ENCODE data around the gene GLOD4. TPM values are rescaled to one million over a fixed set of nuclear protein-coding genes. Genes with fewer than 3 reads are reported as not detected.

GLOD4 gene
- total RNA-seq, 1 donor from 2014 or later = 61.8 TPM

DNA sequence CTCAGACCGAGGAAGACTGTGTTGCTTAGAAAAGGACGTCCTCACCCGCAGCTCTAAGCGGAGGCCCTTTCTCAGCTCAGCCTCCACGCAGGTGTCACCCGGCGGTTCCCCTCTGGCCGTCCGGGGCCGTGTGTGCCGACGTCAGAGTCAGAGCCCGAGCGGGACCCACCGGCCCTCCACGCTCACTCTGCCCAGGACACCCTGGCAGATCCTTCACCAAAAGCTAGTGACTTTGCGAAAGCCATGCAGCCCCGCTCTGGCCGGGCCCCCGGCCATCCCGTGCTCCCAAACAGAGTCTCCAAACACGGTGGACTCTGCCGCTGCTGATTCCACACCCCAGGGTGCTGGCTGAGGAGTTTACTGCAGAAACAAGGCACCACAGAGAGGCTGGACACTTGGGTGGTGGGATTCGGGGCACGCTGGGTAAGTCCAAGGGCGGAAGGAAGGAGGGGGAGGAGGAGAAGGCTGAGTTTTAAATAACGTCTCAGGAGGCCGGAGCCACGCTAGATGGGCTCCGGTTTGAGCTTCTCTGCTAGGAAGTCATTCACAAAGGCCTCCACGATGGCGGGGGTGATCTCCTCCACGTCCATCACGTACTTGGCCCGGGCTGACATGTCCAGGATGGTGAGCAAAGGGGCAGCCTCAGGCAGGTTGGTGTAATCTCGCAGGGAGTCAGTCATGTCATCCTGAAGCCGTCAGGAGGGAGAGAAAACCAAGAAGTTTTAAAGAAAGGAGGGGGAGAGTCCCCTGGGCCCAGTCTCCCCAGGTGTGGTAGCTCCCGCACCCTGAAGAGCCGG is 18.6 kb upstream of the GLOD4 start:
- H3K36me3 ChIP-seq (ENCODE audit: insufficient read depth, low read length) = peaks cover 9% of the 10 kb centered on the region
- no peaks in the 10 kb centered on the region for H3K27me3 Mint-ChIP-seq (ENCODE audit: low read depth, unreplicated experiment)
- H3K36me3 Mint-ChIP-seq (ENCODE audit: low read depth, unreplicated experiment) = peaks cover 30% of the 10 kb centered on the region
- no peaks in the 10 kb centered on the region for H3K9me3 ChIP-seq (ENCODE audit: insufficient read depth, low read depth, low read length)
- H3K27me3 ChIP-seq (ENCODE audit: insufficient read depth, low read length) = no peaks in the 10 kb centered on the region
- H3K4me2 ChIP-seq (ENCODE audit: low read length) = no peak overlapping the region
- H3K79me2 ChIP-seq (ENCODE audit: insufficient read depth, low read length) = no peaks in the 10 kb centered on the region
- FAIRE-seq (no peak), DNase-seq (ENCODE audit: low read depth) (no peak)
- peaks cover 18% of the 10 kb centered on the region for H4K20me1 ChIP-seq (ENCODE audit: insufficient read depth, low read length)
- H3K4me3 Mint-ChIP-seq (ENCODE audit: unreplicated experiment) = no peak overlapping the region
- no peaks in the 10 kb centered on the region for H3K4me1 ChIP-seq (ENCODE audit: insufficient read depth, low read length)
- H2AFZ ChIP-seq (ENCODE audit: low read depth, low read length) = no peak overlapping the region
- H3K27ac Mint-ChIP-seq (ENCODE audit: unreplicated experiment) = no peak overlapping the region
- TF ChIP-seq EZH2 (IDR thresholded peaks at IDR 0.05; ENCODE audit: insufficient read depth, low read length) = no peak
- TF ChIP-seq, protein P1, sequence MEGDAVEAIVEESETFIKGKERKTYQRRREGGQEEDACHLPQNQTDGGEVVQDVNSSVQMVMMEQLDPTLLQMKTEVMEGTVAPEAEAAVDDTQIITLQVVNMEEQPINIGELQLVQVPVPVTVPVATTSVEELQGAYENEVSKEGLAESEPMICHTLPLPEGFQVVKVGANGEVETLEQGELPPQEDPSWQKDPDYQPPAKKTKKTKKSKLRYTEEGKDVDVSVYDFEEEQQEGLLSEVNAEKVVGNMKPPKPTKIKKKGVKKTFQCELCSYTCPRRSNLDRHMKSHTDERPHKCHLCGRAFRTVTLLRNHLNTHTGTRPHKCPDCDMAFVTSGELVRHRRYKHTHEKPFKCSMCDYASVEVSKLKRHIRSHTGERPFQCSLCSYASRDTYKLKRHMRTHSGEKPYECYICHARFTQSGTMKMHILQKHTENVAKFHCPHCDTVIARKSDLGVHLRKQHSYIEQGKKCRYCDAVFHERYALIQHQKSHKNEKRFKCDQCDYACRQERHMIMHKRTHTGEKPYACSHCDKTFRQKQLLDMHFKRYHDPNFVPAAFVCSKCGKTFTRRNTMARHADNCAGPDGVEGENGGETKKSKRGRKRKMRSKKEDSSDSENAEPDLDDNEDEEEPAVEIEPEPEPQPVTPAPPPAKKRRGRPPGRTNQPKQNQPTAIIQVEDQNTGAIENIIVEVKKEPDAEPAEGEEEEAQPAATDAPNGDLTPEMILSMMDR (IDR thresholded peaks at IDR 0.05; ENCODE audit: insufficient read depth, low read depth, low read length) = no peak
- H3K27ac ChIP-seq (ENCODE audit: low read depth, low read length) = no peak overlapping the region
- H3K9ac ChIP-seq (ENCODE audit: low read length) = no peak overlapping the region
- H3K4me1 Mint-ChIP-seq (ENCODE audit: low read depth, unreplicated experiment) = peaks cover 5% of the 10 kb centered on the region
- H3K9me3 Mint-ChIP-seq (ENCODE audit: unreplicated experiment) = no peaks in the 10 kb centered on the region
- no peak overlapping the region for H3K4me3 ChIP-seq (ENCODE audit: insufficient read depth, low read depth, low read length)

DNA sequence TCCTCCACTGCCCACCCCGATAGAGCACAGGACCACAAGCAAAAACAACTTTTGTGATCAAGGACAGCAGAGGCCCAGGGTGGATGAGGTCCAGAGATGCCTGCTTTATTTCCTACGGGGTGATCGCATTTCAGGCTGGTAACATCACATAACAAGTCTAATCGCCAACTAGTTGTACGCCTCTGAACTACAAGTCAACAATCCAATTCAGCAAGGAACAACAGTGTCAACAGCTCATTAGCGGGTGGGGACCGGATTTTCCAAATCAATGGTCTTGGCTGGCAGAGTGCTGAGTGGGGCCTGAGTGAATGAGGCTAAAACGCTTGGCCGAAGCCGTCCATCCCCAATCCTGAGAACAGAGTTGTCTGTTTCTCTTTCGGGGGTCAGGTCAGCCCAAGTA is 17.2 kb upstream of the GLOD4 start:
- peaks cover 9% of the 10 kb centered on the region for H3K36me3 ChIP-seq (ENCODE audit: insufficient read depth, low read length)
- H3K4me2 ChIP-seq (ENCODE audit: low read length) = no peak overlapping the region
- peaks cover 5% of the 10 kb centered on the region for H3K4me1 Mint-ChIP-seq (ENCODE audit: low read depth, unreplicated experiment)
- H3K79me2 ChIP-seq (ENCODE audit: insufficient read depth, low read length) = no peaks in the 10 kb centered on the region
- no peak overlapping the region for H3K27ac Mint-ChIP-seq (ENCODE audit: unreplicated experiment)
- no peaks in the 10 kb centered on the region for H3K27me3 Mint-ChIP-seq (ENCODE audit: low read depth, unreplicated experiment)
- FAIRE-seq (no peak), DNase-seq (ENCODE audit: low read depth) (no peak)
- no peak overlapping the region for H3K4me3 Mint-ChIP-seq (ENCODE audit: unreplicated experiment)
- peaks cover 10% of the 10 kb centered on the region for H3K4me1 ChIP-seq (ENCODE audit: insufficient read depth, low read length)
- H4K20me1 ChIP-seq (ENCODE audit: insufficient read depth, low read length) = peaks cover 14% of the 10 kb centered on the region
- no peaks in the 10 kb centered on the region for H3K9me3 ChIP-seq (ENCODE audit: insufficient read depth, low read depth, low read length)
- no peak overlapping the region for H3K9ac ChIP-seq (ENCODE audit: low read length)
- no peaks in the 10 kb centered on the region for H3K9me3 Mint-ChIP-seq (ENCODE audit: unreplicated experiment)
- no peak overlapping the region for H3K27ac ChIP-seq (ENCODE audit: low read depth, low read length)
- TF ChIP-seq, protein P1 (IDR thresholded peaks at IDR 0.05; ENCODE audit: insufficient read depth, low read depth, low read length) = no peak
- no peak for TF ChIP-seq EZH2 (IDR thresholded peaks at IDR 0.05; ENCODE audit: insufficient read depth, low read length)
- H3K4me3 ChIP-seq (ENCODE audit: insufficient read depth, low read depth, low read length) = no peak overlapping the region
- peaks cover 33% of the 10 kb centered on the region for H3K36me3 Mint-ChIP-seq (ENCODE audit: low read depth, unreplicated experiment)
- no peaks in the 10 kb centered on the region for H3K27me3 ChIP-seq (ENCODE audit: insufficient read depth, low read length)
- H2AFZ ChIP-seq (ENCODE audit: low read depth, low read length) = no peak overlapping the region

DNA sequence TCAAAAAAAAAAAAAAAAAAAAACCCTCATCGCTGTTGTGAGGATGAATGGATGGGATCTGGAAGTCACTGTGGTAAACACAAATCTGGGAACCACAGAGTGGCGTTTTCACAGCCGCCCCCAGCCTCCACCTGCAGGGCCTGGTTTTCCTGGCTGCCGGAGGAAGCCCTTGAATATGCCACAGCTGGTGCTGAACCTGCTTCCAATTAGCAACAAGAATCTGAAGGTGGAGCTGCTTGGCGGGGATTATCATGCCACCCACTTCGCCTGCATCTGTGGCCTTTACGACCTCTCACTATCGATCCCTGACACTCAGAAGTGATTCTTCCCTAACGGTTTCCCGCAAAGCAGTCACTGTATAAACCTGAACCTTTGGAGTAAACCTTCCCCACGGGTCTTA is 16.2 kb upstream of the GLOD4 start:
- H3K4me3 ChIP-seq (ENCODE audit: insufficient read depth, low read depth, low read length) = no peak overlapping the region
- Mint-ChIP-seq H3K27me3 (ENCODE audit: low read depth, unreplicated experiment) (no peaks in the 10 kb centered on the region), H3K9me3 (ENCODE audit: unreplicated experiment) (no peaks in the 10 kb centered on the region), H3K4me1 (ENCODE audit: low read depth, unreplicated experiment) (peaks cover 10% of the 10 kb centered on the region), H3K4me3 (ENCODE audit: unreplicated experiment) (no peak overlapping the region), H3K27ac (ENCODE audit: unreplicated experiment) (no peak overlapping the region), H3K36me3 (ENCODE audit: low read depth, unreplicated experiment) (peaks cover 30% of the 10 kb centered on the region)
- DNase-seq (ENCODE audit: low read depth) = no peak
- no peaks in the 10 kb centered on the region for H3K79me2 ChIP-seq (ENCODE audit: insufficient read depth, low read length)
- TF ChIP-seq, protein P1 (IDR thresholded peaks at IDR 0.05; ENCODE audit: insufficient read depth, low read depth, low read length) = no peak
- no peak for TF ChIP-seq EZH2 (IDR thresholded peaks at IDR 0.05; ENCODE audit: insufficient read depth, low read length)
- peaks cover 18% of the 10 kb centered on the region for H4K20me1 ChIP-seq (ENCODE audit: insufficient read depth, low read length)
- FAIRE-seq = no peak
- no peaks in the 10 kb centered on the region for H3K9me3 ChIP-seq (ENCODE audit: insufficient read depth, low read depth, low read length)
- H3K27ac ChIP-seq (ENCODE audit: low read depth, low read length) = no peak overlapping the region
- peaks cover 6% of the 10 kb centered on the region for H3K36me3 ChIP-seq (ENCODE audit: insufficient read depth, low read length)
- no peak overlapping the region for H3K9ac ChIP-seq (ENCODE audit: low read length)
- no peak overlapping the region for H3K4me2 ChIP-seq (ENCODE audit: low read length)
- H3K4me1 ChIP-seq (ENCODE audit: insufficient read depth, low read length) = peaks cover 16% of the 10 kb centered on the region
- H3K27me3 ChIP-seq (ENCODE audit: insufficient read depth, low read length) = no peaks in the 10 kb centered on the region
- no peak overlapping the region for H2AFZ ChIP-seq (ENCODE audit: low read depth, low read length)
